IPS-15b (cell line): Measurements from ENCODE around the gene NEDD4L.

Source experiments
- H3K27me3 ChIP-seq: one replicate; pipeline ENCODE4 v1.6.1; 2013; ENCODE audit warnings: low read length; ENCODE audit not compliant: control insufficient read depth, insufficient read depth
- H3K36me3 ChIP-seq: one replicate; pipeline ENCODE4 v1.6.1; 2013; ENCODE audit warnings: low read length; ENCODE audit not compliant: control insufficient read depth, insufficient read depth
- H3K4me1 ChIP-seq: one replicate; pipeline ENCODE4 v1.6.1; 2013; ENCODE audit warnings: mild to moderate bottlenecking, low read length; ENCODE audit not compliant: control insufficient read depth, insufficient read depth
- H3K4me3 ChIP-seq: one replicate; pipeline ENCODE4 v1.5.1; 2013; ENCODE audit warnings: low read depth, low read length
- H3K9ac ChIP-seq: one replicate; pipeline ENCODE4 v1.6.1; 2013; ENCODE audit warnings: low read depth, mild to moderate bottlenecking, low read length
- H3K9me3 ChIP-seq: one replicate; pipeline ENCODE4 v1.6.1; 2013; ENCODE audit warnings: mild to moderate bottlenecking, low read length; ENCODE audit not compliant: control insufficient read depth, insufficient read depth

The NEDD4L gene

GRCh38 chr18:58348951-58349350, 304.9 kb downstream of the NEDD4L start:
- Histone ChIP-seq H3K9me3 (no peaks in the 10 kb centered on the region), H3K9ac (no peak overlapping the region), H3K36me3 (no peaks in the 10 kb centered on the region), H3K4me1 (peaks cover 22% of the 10 kb centered on the region), H3K27me3 (no peaks in the 10 kb centered on the region), H3K4me3 (no peak overlapping the region)

- Histone ChIP-seq H3K27me3 (no peaks in the 10 kb centered on the region), H3K4me1 (peaks cover 18% of the 10 kb centered on the region), H3K9ac (no peak overlapping the region), H3K4me3 (no peak overlapping the region), H3K9me3 (no peaks in the 10 kb centered on the region), H3K36me3 (no peaks in the 10 kb centered on the region)
Measured at GRCh38 chr18:58349650-58350049, 305.6 kb downstream of the NEDD4L start.

DNA sequence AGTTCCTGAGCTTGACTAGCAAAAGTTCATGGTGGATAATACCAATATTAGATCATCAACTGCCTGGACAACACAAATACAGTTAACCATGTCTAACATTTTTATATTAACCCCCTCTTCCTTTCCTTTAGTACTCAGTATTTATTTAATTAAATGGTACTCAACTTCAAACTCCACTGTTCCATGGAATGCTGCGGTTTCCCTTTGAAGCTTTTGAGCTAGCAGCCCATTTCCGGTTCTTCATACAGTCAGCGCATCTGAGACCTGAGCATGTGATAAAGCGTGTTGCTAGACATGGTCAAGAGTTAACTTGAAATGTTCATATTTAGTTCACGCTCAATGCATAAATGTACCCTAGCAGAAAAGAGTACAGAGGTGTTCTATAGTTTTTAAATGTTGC, 306.5 kb downstream of the NEDD4L start:
- Histone ChIP-seq H3K4me3 (no peak overlapping the region), H3K9ac (no peak overlapping the region), H3K4me1 (peaks cover 20% of the 10 kb centered on the region), H3K36me3 (no peaks in the 10 kb centered on the region), H3K27me3 (no peaks in the 10 kb centered on the region), H3K9me3 (no peaks in the 10 kb centered on the region)

DNA sequence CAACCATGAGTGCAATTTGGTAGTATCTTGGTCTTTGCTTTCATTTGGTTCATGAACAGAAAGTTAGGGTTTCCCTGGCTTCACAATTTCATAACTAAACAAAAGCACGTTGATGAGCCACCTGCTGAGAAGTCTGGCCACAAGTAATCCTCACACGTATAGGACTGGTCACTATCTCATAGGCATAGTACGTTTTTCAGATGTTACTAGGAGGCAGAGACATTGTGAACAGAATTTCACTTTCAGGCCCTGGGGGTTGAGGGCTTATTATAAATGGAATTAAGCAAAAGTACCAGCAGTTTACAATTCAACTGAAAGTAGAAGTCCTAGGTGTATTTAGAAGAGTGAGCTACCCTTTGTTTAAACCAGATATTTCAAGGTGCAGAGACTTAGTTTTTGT, 307.8 kb downstream of the NEDD4L start:
- Histone ChIP-seq H3K4me3 (no peak overlapping the region), H3K9me3 (no peaks in the 10 kb centered on the region), H3K27me3 (no peaks in the 10 kb centered on the region), H3K9ac (no peak overlapping the region), H3K4me1 (peaks cover 14% of the 10 kb centered on the region), H3K36me3 (no peaks in the 10 kb centered on the region)

- H3K9ac ChIP-seq = no peak overlapping the region
- no peak overlapping the region for H3K4me3 ChIP-seq
- H3K36me3 ChIP-seq = no peaks in the 10 kb centered on the region
- peaks cover 11% of the 10 kb centered on the region for H3K4me1 ChIP-seq
- H3K27me3 ChIP-seq = no peaks in the 10 kb centered on the region
- H3K9me3 ChIP-seq = no peaks in the 10 kb centered on the region
Measured at GRCh38 chr18:58353581-58353980, 309.6 kb downstream of the NEDD4L start.

DNA sequence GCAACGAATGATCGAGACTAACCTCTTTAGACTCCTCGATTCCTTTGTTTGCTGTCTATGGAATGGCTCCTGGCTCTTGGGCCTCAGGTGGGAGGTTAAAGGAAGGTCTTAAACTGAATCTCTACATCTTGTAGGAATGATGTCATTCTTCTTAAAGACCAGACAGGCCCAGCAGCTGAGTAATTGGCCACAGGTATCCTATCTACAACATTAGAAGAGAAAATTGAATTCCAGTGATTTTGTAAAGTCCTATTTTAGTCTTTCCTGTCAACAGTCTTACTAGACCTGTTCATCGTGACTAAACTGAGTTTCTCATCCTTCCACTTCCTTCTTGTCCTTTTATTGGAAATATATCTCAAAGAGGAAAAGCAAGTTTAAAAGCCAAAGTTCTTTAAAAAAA, 310.0 kb downstream of the NEDD4L start:
- H3K27me3 ChIP-seq = no peaks in the 10 kb centered on the region
- no peaks in the 10 kb centered on the region for H3K36me3 ChIP-seq
- no peak overlapping the region for H3K4me3 ChIP-seq

DNA sequence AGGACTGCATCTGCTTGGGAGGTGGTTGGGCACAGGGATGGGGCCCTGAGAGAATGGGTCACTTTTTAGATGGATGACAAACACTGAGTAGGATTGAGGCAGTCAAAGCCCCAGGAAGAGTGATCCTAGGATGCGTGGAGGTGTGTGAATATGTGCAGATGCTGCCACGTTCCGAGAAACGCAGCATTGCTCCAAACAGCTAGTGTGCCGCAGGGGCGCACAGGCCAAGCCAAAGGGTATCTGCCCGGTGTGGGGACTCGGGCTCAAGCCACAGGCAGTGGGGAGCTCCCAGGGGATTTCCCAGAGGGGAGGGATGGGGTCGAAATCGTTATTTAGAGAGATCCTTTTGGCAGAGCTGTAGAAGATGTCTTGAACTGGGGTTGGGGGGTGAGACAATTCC, 310.8 kb downstream of the NEDD4L start:
- H3K9me3 ChIP-seq = no peaks in the 10 kb centered on the region

More for the DNA sequence above, 310.0 kb downstream of the NEDD4L start:
- Histone ChIP-seq H3K9me3 (no peaks in the 10 kb centered on the region), H3K4me1 (peaks cover 11% of the 10 kb centered on the region), H3K9ac (no peak overlapping the region)

DNA sequence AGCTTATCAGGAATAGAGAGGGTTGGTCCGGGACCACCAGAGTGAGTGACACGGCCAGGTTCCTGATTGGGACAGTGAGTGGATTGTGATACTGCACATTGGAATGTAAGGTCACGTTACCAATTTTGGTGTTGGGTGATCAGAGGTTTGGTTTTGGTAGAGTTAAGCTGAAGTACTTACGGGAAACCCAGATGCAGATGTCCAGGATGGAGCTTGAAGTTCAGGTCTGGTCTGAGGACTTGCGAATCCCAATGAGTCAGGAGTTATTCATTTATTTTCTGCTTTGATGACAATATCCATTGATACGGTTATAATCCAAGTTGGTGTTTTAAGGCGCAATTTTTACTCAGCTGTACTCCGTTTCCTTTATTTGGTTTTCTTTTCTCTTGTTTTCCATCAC, 311.2 kb downstream of the NEDD4L start:
- H3K4me3 ChIP-seq = no peak overlapping the region
- H3K4me1 ChIP-seq = peaks cover 11% of the 10 kb centered on the region
- no peaks in the 10 kb centered on the region for H3K9me3 ChIP-seq
- H3K9ac ChIP-seq = no peak overlapping the region
- H3K27me3 ChIP-seq = no peaks in the 10 kb centered on the region
- H3K36me3 ChIP-seq = no peaks in the 10 kb centered on the region

More for the DNA sequence above, 310.8 kb downstream of the NEDD4L start:
- no peaks in the 10 kb centered on the region for H3K27me3 ChIP-seq
- no peak overlapping the region for H3K4me3 ChIP-seq
- H3K36me3 ChIP-seq = no peaks in the 10 kb centered on the region
- no peak overlapping the region for H3K9ac ChIP-seq
- H3K4me1 ChIP-seq = peaks cover 11% of the 10 kb centered on the region

DNA sequence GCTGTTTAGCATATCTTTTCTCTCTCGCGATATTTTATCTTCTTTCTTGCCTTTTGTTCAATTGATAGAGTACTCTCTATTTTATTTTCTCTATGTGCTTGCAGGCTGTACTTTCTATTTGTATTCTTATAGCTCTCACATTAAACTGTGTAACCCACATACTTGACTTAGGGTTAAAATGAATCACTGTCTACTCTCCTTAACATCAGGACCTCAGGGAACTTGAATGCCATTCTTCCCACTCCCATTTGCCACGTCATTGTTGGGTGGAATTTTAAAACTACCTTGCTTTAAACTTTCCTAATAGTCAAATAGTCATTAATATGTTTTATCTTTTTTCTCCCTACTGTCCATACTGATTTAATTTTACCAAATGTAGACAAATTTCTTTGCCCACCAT, 315.2 kb downstream of the NEDD4L start:
- Histone ChIP-seq H3K9ac (no peak overlapping the region), H3K4me3 (no peak overlapping the region), H3K4me1 (peaks cover 16% of the 10 kb centered on the region), H3K27me3 (no peaks in the 10 kb centered on the region), H3K9me3 (no peaks in the 10 kb centered on the region), H3K36me3 (no peaks in the 10 kb centered on the region)

GRCh38 chr18:58359620-58360019, 315.6 kb downstream of the NEDD4L start:
- Histone ChIP-seq H3K36me3 (no peaks in the 10 kb centered on the region), H3K9ac (no peak overlapping the region), H3K4me3 (no peak overlapping the region), H3K9me3 (no peaks in the 10 kb centered on the region), H3K27me3 (no peaks in the 10 kb centered on the region), H3K4me1 (peaks cover 13% of the 10 kb centered on the region)

DNA sequence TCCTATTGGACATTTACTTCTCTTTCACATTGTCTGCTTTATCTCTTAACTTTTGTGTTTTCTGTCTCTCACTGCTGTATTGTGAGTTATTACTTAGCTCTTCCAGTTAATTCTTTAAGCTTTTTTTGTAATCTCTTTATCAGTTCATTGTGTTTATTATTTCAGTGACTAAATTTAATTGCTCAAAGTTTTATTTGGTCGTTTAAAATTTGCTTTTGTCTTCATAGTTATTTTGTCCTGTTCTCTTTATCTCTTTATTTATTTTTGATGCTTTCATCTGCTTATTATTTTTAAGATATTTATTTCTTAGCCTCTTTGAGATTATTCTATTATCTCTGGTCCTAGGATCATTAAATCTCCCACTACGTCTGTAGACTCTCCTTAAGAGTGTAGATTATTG, 316.3 kb downstream of the NEDD4L start:
- H3K36me3 ChIP-seq = no peaks in the 10 kb centered on the region
- H3K9ac ChIP-seq = no peak overlapping the region
- H3K27me3 ChIP-seq = no peaks in the 10 kb centered on the region
- peaks cover 6% of the 10 kb centered on the region for H3K4me1 ChIP-seq
- H3K9me3 ChIP-seq = no peaks in the 10 kb centered on the region
- H3K4me3 ChIP-seq = no peak overlapping the region

GRCh38 chr18:58361212-58361611, 317.2 kb downstream of the NEDD4L start:
- Histone ChIP-seq H3K4me1 (peaks cover 5% of the 10 kb centered on the region), H3K4me3 (no peak overlapping the region), H3K36me3 (no peaks in the 10 kb centered on the region), H3K27me3 (no peaks in the 10 kb centered on the region), H3K9me3 (no peaks in the 10 kb centered on the region), H3K9ac (no peak overlapping the region)
